HG03135 (cell line): ENCODE data around the gene PFDN4.

Source experiments
- ATAC-seq: cut with Tn5 transposase; IDR thresholded peaks from one replicate; pipeline ENCODE4 v1.9.1; 2021; ENCODE audit warnings: mild to moderate bottlenecking, moderate library complexity; ENCODE audit not compliant: unreplicated experiment

The PFDN4 gene

GRCh38 chr20:54207743-54208547 lies at the start of gene PFDN4:
TSS of gene PFDN4 (plus strand) at chr20:54208087. CDS start at chr20:54208101, 14 bp downstream.
- ATAC-seq = peak; percentile 97

GRCh38 chr20:54158226-54158625 lies 49.7 kb upstream of the PFDN4 start:
- no peak for ATAC-seq

GRCh38 chr20:54158856-54159418 lies 49.0 kb upstream of the PFDN4 start:
- ATAC-seq = no peak

- ATAC-seq = no peak
Measured at GRCh38 chr20:54160065-54161007, 47.6 kb upstream of the PFDN4 start.

- ATAC-seq = no peak
Measured at GRCh38 chr20:54161008-54161820, 46.7 kb upstream of the PFDN4 start.

GRCh38 chr20:54161821-54162149 lies 46.1 kb upstream of the PFDN4 start:
- ATAC-seq = no peak

- no peak for ATAC-seq
Measured at GRCh38 chr20:54162378-54163009, 45.4 kb upstream of the PFDN4 start.

GRCh38 chr20:54163402-54163801 lies 44.5 kb upstream of the PFDN4 start:
- ATAC-seq = no peak

- no peak for ATAC-seq
Measured at GRCh38 chr20:54165014-54165413, 42.9 kb upstream of the PFDN4 start.

- no peak for ATAC-seq
Measured at GRCh38 chr20:54165803-54166202, 42.1 kb upstream of the PFDN4 start.

- no peak for ATAC-seq
Measured at GRCh38 chr20:54166987-54167662, 40.8 kb upstream of the PFDN4 start.

- ATAC-seq = no peak
Measured at GRCh38 chr20:54167909-54168872, 39.7 kb upstream of the PFDN4 start.

- ATAC-seq = no peak
Measured at GRCh38 chr20:54168961-54169862, 38.7 kb upstream of the PFDN4 start.

GRCh38 chr20:54170026-54170471 lies 37.8 kb upstream of the PFDN4 start:
- ATAC-seq = no peak

- ATAC-seq = no peak
Measured at GRCh38 chr20:54170963-54171362, 36.9 kb upstream of the PFDN4 start.

GRCh38 chr20:54172532-54172855 lies 35.4 kb upstream of the PFDN4 start:
- no peak for ATAC-seq

- no peak for ATAC-seq
Measured at GRCh38 chr20:54172856-54173652, 34.8 kb upstream of the PFDN4 start.
